ENCODE data around the gene FERMT1. TPM values are rescaled to one million over a fixed set of nuclear protein-coding genes. Genes with fewer than 3 reads are reported as not detected.

The FERMT1 gene
- total RNA-seq, 1 donor from 2014 or later, result 1.4 TPM

DNA sequence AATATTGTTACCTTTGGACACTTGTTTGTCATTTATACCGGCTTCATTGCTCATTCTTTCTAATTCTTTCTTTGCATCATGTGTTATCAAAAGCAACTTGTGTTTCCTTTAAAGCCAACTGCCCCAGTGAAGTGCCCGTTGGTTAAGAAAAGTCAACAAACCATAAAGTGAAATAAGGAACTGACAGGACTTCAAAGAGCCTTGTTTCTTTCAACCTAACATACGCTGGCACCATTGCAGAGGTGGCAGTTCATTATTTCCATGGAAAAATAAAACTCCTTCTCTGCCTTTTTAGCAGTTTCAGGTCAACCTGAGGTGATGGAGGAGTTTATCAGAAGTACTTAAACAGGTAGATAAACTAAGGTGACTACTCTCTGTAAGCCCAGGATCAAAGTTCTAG is 28.8 kb downstream of the FERMT1 start:
- DNase-seq, result no peak

DNA sequence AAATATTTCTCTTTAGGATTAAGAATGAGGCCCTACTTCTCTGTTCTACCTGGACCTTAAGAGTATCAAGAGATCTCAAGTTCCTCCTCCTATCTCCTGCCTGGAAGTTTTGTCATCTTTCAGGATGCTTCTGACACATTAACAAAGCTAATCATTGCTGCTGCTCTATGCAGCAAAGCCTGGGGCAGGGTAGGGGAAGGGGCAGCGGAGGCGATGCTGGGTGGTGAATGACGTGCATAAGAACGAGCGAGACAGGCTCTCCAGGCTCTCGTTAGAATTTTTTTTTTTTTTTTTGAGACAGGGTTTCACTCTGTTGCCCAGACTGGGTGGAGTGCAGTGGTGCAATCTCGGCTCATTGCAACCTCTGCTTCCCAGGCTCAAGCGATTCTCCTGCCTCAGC is 31.2 kb downstream of the FERMT1 start:
- intact Hi-C loops (cut with DNase I), result no loop called here
- TF ChIP-seq, protein P1, sequence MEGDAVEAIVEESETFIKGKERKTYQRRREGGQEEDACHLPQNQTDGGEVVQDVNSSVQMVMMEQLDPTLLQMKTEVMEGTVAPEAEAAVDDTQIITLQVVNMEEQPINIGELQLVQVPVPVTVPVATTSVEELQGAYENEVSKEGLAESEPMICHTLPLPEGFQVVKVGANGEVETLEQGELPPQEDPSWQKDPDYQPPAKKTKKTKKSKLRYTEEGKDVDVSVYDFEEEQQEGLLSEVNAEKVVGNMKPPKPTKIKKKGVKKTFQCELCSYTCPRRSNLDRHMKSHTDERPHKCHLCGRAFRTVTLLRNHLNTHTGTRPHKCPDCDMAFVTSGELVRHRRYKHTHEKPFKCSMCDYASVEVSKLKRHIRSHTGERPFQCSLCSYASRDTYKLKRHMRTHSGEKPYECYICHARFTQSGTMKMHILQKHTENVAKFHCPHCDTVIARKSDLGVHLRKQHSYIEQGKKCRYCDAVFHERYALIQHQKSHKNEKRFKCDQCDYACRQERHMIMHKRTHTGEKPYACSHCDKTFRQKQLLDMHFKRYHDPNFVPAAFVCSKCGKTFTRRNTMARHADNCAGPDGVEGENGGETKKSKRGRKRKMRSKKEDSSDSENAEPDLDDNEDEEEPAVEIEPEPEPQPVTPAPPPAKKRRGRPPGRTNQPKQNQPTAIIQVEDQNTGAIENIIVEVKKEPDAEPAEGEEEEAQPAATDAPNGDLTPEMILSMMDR (IDR thresholded peaks at IDR 0.05), result no peak
- Histone ChIP-seq H3K9me3 (no peaks in the 10 kb centered on the region), H3K4me1 (no peaks in the 10 kb centered on the region), H3K27me3 (ENCODE audit: low read depth) (no peaks in the 10 kb centered on the region), H3K27ac (no peak overlapping the region), H3K4me3 (no peak overlapping the region), H3K36me3 (no peaks in the 10 kb centered on the region)
- DNase-seq, result no peak
- no peak for ATAC-seq

More for the DNA sequence above, 28.8 kb downstream of the FERMT1 start:
- Histone ChIP-seq H3K4me3 (no peak overlapping the region), H3K4me1 (no peaks in the 10 kb centered on the region), H3K9me3 (no peaks in the 10 kb centered on the region), H3K27ac (no peak overlapping the region), H3K36me3 (no peaks in the 10 kb centered on the region), H3K27me3 (ENCODE audit: low read depth) (no peaks in the 10 kb centered on the region)
- TF ChIP-seq, protein P1 (IDR thresholded peaks at IDR 0.05), result no peak
- ATAC-seq, result no peak
- intact Hi-C loops (cut with DNase I), result no loop called here

- DNase-seq (no peak), ATAC-seq (no peak)
- TF ChIP-seq, protein P1 (IDR thresholded peaks at IDR 0.05), result no peak
- no peak overlapping the region for H3K4me3 ChIP-seq
- H3K27me3 ChIP-seq (ENCODE audit: low read depth), result no peaks in the 10 kb centered on the region
- H3K9me3 ChIP-seq, result no peaks in the 10 kb centered on the region
- no peaks in the 10 kb centered on the region for H3K4me1 ChIP-seq
- H3K27ac ChIP-seq, result no peak overlapping the region
- intact Hi-C loops (cut with DNase I), result no loop called here
- H3K36me3 ChIP-seq, result no peaks in the 10 kb centered on the region
These were observed 36.0 kb downstream of the FERMT1 start for GRCh38 chr20:6086868-6087267.

GRCh38 chr20:6083926-6084325 is 38.9 kb downstream of the FERMT1 start:
- TF ChIP-seq, protein P1 (IDR thresholded peaks at IDR 0.05), result no peak
- no peaks in the 10 kb centered on the region for H3K9me3 ChIP-seq
- no peak for ATAC-seq
- H3K4me1 ChIP-seq, result no peaks in the 10 kb centered on the region
- H3K36me3 ChIP-seq, result no peaks in the 10 kb centered on the region
- H3K4me3 ChIP-seq, result no peak overlapping the region
- H3K27me3 ChIP-seq (ENCODE audit: low read depth), result no peaks in the 10 kb centered on the region
- no peak overlapping the region for H3K27ac ChIP-seq
- intact Hi-C loops (cut with DNase I), result no loop called here
- no peak for DNase-seq

- no peak overlapping the region for H3K27ac ChIP-seq
- H3K36me3 ChIP-seq, result no peaks in the 10 kb centered on the region
- DNase-seq (no peak), ATAC-seq (no peak)
- no peaks in the 10 kb centered on the region for H3K4me1 ChIP-seq
- H3K4me3 ChIP-seq, result no peak overlapping the region
- H3K9me3 ChIP-seq, result no peaks in the 10 kb centered on the region
- H3K27me3 ChIP-seq (ENCODE audit: low read depth), result no peaks in the 10 kb centered on the region
- TF ChIP-seq, protein P1 (IDR thresholded peaks at IDR 0.05), result no peak
- intact Hi-C loops (cut with DNase I), result no loop called here
These were observed 41.6 kb downstream of the FERMT1 start for GRCh38 chr20:6081236-6081635.

- H3K9me3 ChIP-seq, result no peaks in the 10 kb centered on the region
- TF ChIP-seq, protein P1 (IDR thresholded peaks at IDR 0.05), result no peak
- no peak for DNase-seq
- intact Hi-C loops (cut with DNase I), result loop anchor here (5.0 kb wide), 1 partner anchor 552 kb away; no protein-coding TSS in a partner anchor
- no peaks in the 10 kb centered on the region for H3K36me3 ChIP-seq
- no peak for ATAC-seq
- H3K27ac ChIP-seq, result no peak overlapping the region
- peaks cover 4% of the 10 kb centered on the region for H3K4me1 ChIP-seq
- H3K4me3 ChIP-seq, result no peak overlapping the region
- no peaks in the 10 kb centered on the region for H3K27me3 ChIP-seq (ENCODE audit: low read depth)
These were observed 43.8 kb downstream of the FERMT1 start for GRCh38 chr20:6079016-6079415.

Measured in lower lobe of right lung (tissue), 2 donors.